BE2C (cell line): ENCODE results near the gene SURF6.

Experiments
- DNase-seq: peaks from one replicate; pipeline ENCODE4 v3.0.0-alpha.2; 2020
- H3K27me3 ChIP-seq: fragments of 250-450 bp; sonication (Bioruptor Pico); 2 replicates; pipeline ENCODE4 v1.5.1; 2020; ENCODE audit warnings: mild to moderate bottlenecking
- H3K36me3 ChIP-seq: fragments of 250-450 bp; sonication (Bioruptor Pico); 2 replicates; pipeline ENCODE4 v1.5.1; 2020; ENCODE audit warnings: mild to moderate bottlenecking
- H3K4me1 ChIP-seq: fragments of 250-450 bp; sonication (Bioruptor Pico); 2 replicates; pipeline ENCODE4 v1.5.1; 2020
- H3K4me3 ChIP-seq: 2 replicates; pipeline ENCODE4 v1.5.1; 2011; ENCODE audit warnings: low read depth, low read length
- H3K9me3 ChIP-seq: fragments of 250-450 bp; sonication (Bioruptor Pico); 2 replicates; pipeline ENCODE4 v1.5.1; 2020
- TF ChIP-seq, protein P1 (sequence below): IDR thresholded peaks from 2 replicates; pipeline ENCODE4 v1.5.1; 2012; ENCODE audit warnings: mild to moderate bottlenecking, low read depth, low read length

SURF6 gene

GRCh38 chr9:133355881-133356357 lies 19.9 kb upstream of the SURF6 start:
- H3K4me3 ChIP-seq: peak overlapping the region; percentile 92
- no peaks in the 10 kb centered on the region for H3K9me3 ChIP-seq
- DNase-seq: no peak
- H3K27me3 ChIP-seq: no peaks in the 10 kb centered on the region
- peaks cover 12% of the 10 kb centered on the region for H3K4me1 ChIP-seq
- H3K36me3 ChIP-seq: peaks cover 48% of the 10 kb centered on the region
- TF ChIP-seq, protein P1, sequence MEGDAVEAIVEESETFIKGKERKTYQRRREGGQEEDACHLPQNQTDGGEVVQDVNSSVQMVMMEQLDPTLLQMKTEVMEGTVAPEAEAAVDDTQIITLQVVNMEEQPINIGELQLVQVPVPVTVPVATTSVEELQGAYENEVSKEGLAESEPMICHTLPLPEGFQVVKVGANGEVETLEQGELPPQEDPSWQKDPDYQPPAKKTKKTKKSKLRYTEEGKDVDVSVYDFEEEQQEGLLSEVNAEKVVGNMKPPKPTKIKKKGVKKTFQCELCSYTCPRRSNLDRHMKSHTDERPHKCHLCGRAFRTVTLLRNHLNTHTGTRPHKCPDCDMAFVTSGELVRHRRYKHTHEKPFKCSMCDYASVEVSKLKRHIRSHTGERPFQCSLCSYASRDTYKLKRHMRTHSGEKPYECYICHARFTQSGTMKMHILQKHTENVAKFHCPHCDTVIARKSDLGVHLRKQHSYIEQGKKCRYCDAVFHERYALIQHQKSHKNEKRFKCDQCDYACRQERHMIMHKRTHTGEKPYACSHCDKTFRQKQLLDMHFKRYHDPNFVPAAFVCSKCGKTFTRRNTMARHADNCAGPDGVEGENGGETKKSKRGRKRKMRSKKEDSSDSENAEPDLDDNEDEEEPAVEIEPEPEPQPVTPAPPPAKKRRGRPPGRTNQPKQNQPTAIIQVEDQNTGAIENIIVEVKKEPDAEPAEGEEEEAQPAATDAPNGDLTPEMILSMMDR: no peak

DNA sequence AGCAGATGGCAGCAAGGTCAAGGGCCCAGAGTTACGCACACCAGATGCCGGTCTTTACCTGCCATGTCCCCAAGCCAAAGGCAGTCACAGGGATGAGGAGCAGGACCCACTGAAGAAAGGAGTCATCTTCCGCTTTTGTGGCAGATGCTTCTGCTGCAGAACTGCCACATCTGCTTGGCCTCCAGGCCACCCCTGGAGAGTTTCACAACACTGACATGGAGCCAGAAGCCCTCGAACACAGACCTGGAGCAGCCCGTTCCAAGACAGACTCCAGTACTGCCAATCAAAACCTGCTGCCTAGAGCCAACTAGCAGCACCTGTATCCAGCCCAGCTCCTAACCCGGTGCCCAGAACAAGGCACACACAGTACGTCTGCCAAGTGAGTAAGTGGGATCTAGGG lies 18.8 kb upstream of the SURF6 start:
- H3K4me1 ChIP-seq: peaks cover 9% of the 10 kb centered on the region
- TF ChIP-seq, protein P1: no peak

GRCh38 chr9:133353548-133353947 lies 17.6 kb upstream of the SURF6 start:
- H3K4me1 ChIP-seq: no peaks in the 10 kb centered on the region; the same call in 1 of the 2 replicates
- no peaks in the 10 kb centered on the region for H3K27me3 ChIP-seq
- no peak for DNase-seq
- no peaks in the 10 kb centered on the region for H3K9me3 ChIP-seq
- peaks cover 48% of the 10 kb centered on the region for H3K36me3 ChIP-seq
- TF ChIP-seq, protein P1: no peak
- H3K4me3 ChIP-seq: no peak overlapping the region

More for the DNA sequence above, 18.8 kb upstream of the SURF6 start:
- Histone ChIP-seq H3K27me3 (no peaks in the 10 kb centered on the region), H3K9me3 (no peaks in the 10 kb centered on the region), H3K4me3 (no peak overlapping the region), H3K36me3 (peaks cover 48% of the 10 kb centered on the region)
- DNase-seq: no peak

DNA sequence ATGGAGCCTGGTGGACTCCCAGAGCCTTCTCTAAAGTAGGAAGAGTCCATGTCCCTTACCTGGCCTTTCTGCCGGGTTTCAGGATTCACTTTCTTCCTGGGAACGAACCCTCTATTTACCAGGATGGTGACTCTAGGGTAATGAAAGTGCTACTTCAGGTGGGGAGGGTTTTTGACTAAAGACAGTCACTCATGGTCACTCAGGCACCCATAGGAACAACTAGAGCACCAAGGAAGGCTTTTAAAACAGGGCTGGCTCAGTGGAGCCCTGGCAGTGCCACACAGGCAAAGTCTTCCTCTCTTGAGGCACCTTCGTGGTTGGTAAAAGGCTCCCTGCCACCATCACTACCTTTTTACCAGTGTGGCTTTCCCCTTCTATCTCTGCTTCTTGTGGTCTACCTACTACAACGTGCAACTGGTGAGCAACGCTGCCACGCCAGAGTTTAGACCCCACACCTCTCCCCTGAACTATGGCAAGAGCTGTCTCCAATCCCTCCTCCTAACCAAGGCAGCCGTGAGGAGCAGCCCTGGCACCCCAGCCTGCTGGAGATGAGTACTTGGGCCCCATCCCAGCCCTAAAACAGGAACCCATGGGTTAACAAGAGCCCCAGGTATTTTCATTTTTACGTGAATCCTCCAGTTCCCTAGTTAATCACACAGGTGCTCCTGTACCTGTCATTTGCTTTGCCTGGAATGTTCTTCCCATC lies 16.8 kb upstream of the SURF6 start:
- Histone ChIP-seq H3K9me3 (no peaks in the 10 kb centered on the region), H3K4me1 (no peaks in the 10 kb centered on the region; the same call in 1 of the 2 replicates), H3K36me3 (peaks cover 47% of the 10 kb centered on the region), H3K4me3 (no peak overlapping the region), H3K27me3 (no peaks in the 10 kb centered on the region)
- no peak for DNase-seq
- TF ChIP-seq, protein P1: no peak

DNA sequence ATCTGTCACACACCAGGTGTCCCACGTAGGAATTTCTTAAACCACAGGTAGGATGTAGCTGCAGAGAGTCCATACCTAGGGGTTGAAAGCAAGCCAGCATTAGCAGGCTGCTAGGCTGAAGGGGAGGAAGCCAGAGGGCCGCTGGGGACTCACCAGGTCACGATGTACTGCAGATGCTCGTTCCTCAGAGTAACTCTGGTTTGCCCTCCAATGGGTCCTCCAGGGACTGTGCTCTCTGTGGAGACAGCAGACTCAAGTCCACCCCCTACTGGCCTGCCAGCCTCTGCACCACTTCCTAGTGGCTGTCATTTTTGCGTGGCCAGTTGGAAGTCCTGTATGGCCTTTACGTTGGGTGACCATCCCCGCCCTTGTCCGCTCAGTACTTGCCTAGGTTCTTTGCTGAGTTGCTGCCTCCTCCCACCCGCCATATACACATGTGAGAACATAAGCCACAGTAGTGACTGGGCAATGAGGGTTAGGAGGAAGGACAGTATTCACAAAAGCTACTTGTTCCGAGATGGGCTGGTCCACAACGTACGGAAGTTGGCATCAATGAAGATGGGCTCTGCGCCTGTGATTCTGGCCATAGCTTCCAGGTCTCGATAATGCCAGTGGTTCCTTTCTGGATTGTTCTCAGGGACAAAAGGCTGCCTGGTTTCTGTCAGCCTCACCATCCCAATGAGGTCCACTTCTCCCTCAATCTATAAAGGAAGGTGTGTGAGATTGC lies 16.1 kb upstream of the SURF6 start:
- TF ChIP-seq, protein P1: peak; percentile 80
- Histone ChIP-seq H3K4me3 (no peak overlapping the region), H3K27me3 (no peaks in the 10 kb centered on the region), H3K36me3 (peaks cover 47% of the 10 kb centered on the region), H3K9me3 (no peaks in the 10 kb centered on the region), H3K4me1 (no peaks in the 10 kb centered on the region; the same call in 1 of the 2 replicates)
- DNase-seq: peak; percentile 87

- H3K36me3 ChIP-seq: peaks cover 47% of the 10 kb centered on the region
- H3K4me1 ChIP-seq: no peaks in the 10 kb centered on the region; the same call in 1 of the 2 replicates
- TF ChIP-seq, protein P1: no peak
- H3K27me3 ChIP-seq: no peaks in the 10 kb centered on the region
- no peaks in the 10 kb centered on the region for H3K9me3 ChIP-seq
- no peak for DNase-seq
- no peak overlapping the region for H3K4me3 ChIP-seq
These were observed 15.5 kb upstream of the SURF6 start for GRCh38 chr9:133351526-133351907.
